ENCODE data around the gene TTLL12. TPM values are rescaled to one million over a fixed set of nuclear protein-coding genes. Genes with fewer than 3 reads are reported as not detected.

TTLL12 gene
- total RNA-seq, 4 donors from 2014 or later: 109 to 211 (median 122) TPM

DNA sequence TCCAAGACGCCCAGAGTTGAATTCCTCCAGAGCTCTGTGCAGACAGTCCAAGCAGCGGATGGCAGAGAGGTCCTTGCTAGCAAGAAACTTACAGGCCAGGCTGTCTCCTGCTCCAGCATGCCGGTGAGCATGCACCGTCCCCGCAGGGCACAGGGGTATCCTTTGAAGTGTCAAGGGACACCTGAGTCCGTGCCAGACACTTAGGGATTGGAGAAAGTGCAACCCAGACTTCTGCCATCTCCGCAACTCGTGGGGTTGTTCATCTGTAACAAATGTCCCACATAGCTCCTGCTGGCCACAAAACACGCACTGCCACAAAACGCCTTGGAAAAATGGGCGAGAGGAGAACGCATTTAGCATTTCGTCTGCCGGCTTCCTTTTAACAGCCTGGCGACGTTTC is 22.3 kb downstream of the TTLL12 start:
- Histone ChIP-seq H3K27ac (peak overlapping the region; percentile 40 to 87 (median 76)), H3K4me1 (peaks cover 23 to 72% (median 27%) of the 10 kb centered on the region in 3 donors), H3K27me3 (no peaks in the 10 kb centered on the region), H3K36me3 (peaks cover 16 to 73% (median 35%) of the 10 kb centered on the region in 3 donors), H3K4me3 (no peak overlapping the region), H3K9me3 (no peaks in the 10 kb centered on the region)
- TF ChIP-seq, protein P1, sequence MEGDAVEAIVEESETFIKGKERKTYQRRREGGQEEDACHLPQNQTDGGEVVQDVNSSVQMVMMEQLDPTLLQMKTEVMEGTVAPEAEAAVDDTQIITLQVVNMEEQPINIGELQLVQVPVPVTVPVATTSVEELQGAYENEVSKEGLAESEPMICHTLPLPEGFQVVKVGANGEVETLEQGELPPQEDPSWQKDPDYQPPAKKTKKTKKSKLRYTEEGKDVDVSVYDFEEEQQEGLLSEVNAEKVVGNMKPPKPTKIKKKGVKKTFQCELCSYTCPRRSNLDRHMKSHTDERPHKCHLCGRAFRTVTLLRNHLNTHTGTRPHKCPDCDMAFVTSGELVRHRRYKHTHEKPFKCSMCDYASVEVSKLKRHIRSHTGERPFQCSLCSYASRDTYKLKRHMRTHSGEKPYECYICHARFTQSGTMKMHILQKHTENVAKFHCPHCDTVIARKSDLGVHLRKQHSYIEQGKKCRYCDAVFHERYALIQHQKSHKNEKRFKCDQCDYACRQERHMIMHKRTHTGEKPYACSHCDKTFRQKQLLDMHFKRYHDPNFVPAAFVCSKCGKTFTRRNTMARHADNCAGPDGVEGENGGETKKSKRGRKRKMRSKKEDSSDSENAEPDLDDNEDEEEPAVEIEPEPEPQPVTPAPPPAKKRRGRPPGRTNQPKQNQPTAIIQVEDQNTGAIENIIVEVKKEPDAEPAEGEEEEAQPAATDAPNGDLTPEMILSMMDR (IDR thresholded peaks at IDR 0.05): no peak
- no peak for TF ChIP-seq POLR2A (IDR thresholded peaks at IDR 0.05)
- intact Hi-C loops (cut with DNase I): no loop called here
- no peak for DNase-seq
- 20 to 38% methylated on average over 10 to 13 of the region's 16 CpGs for WGBS, 2 donors

DNA sequence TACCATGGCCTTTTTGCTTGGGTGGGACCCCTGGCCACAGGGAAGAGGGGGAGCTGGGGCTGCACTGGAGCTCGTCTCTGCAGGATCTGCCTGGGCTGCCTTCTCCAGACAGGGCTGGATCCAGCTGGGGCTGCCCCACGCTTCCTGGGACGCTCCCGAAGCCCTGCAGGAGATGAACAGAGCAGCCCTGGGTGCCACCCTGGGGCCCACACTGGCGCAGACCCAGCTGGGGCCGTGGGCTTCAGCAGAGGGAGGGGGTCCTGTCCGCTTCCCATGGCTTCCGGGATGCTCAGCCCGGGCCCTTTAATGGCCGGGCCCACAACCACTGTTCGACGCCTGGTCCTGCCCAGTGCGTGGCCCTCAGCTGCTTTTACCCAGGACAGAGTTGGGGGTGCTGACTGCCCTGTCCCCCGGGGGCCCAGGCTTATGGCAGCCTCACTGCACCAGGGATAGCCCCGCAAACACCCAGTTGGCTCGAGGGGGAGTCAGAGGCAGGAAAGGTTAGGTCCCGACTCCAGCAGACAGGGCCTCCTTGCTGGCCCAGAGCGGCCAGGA is 23.6 kb downstream of the TTLL12 start:
- intact Hi-C loops (cut with DNase I): no loop called here
- H3K36me3 ChIP-seq: peaks cover 16 to 68% (median 42%) of the 10 kb centered on the region in 3 donors
- peak overlapping the region in 1 of 4 donors; percentile 12 for H3K4me3 ChIP-seq
- DNase-seq: no peak
- TF ChIP-seq POLR2A (IDR thresholded peaks at IDR 0.05): no peak
- TF ChIP-seq, protein P1 (IDR thresholded peaks at IDR 0.05): no peak
- H3K27me3 ChIP-seq: no peaks in the 10 kb centered on the region
- 79 to 100% methylated on average over 1 to 4 of the region's 18 CpGs for whole genome bisulfite sequencing, 2 donors
- no peaks in the 10 kb centered on the region for H3K9me3 ChIP-seq
- peak overlapping the region; percentile 67 to 87 (median 83) for H3K27ac ChIP-seq
- H3K4me1 ChIP-seq: peaks cover 34 to 72% (median 38%) of the 10 kb centered on the region in 3 donors

DNA sequence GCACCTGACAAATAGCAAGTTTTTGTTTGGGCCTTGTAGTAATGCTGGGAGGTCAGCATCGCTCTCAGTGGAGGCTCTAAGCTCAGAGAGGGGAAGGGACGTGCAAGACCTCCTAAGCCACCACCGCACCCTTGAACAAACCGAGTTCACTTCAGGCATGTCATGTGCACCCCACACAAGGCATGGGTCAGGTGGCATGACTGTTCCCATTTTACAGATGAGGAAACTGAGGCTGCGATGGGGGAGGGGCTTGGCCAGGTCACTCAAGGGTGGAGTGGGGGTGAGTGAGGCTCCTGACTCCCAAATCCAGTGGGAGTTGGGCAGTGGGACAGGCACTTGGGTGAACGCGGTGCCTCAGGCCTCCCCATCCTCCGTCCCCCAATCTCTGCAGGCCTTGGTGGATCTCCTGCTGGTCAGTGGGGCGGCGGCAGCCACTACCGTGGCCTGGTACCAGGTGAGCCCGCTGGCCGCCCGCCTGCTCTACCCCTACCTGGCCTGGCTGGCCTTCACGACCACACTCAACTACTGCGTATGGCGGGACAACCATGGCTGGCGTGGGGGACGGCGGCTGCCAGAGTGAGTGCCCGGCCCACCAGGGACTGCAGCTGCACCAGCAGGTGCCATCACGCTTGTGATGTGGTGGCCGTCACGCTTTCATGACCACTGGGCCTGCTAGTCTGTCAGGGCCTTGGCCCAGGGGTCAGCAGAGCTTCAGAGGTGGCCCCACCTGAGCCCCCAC is 24.4 kb downstream of the TTLL12 start:
- intact Hi-C loops (cut with DNase I): no loop called here
- Histone ChIP-seq H3K4me3 (no peak overlapping the region), H3K27me3 (no peaks in the 10 kb centered on the region), H3K36me3 (peaks cover 10 to 61% (median 38%) of the 10 kb centered on the region in 3 donors), H3K4me1 (peaks cover 41 to 77% (median 44%) of the 10 kb centered on the region in 3 donors), H3K9me3 (no peaks in the 10 kb centered on the region), H3K27ac (peak overlapping the region in 2 of 4 donors; percentile 84 to 87)
- 92% methylated on average over 19 of the region's 24 CpGs; no CpG with 5 or more reads in 1 of the 2 donors for WGBS, 2 donors
- DNase-seq: no peak
- TF ChIP-seq, protein P1 (IDR thresholded peaks at IDR 0.05): no peak
- no peak for TF ChIP-seq POLR2A (IDR thresholded peaks at IDR 0.05)

DNA sequence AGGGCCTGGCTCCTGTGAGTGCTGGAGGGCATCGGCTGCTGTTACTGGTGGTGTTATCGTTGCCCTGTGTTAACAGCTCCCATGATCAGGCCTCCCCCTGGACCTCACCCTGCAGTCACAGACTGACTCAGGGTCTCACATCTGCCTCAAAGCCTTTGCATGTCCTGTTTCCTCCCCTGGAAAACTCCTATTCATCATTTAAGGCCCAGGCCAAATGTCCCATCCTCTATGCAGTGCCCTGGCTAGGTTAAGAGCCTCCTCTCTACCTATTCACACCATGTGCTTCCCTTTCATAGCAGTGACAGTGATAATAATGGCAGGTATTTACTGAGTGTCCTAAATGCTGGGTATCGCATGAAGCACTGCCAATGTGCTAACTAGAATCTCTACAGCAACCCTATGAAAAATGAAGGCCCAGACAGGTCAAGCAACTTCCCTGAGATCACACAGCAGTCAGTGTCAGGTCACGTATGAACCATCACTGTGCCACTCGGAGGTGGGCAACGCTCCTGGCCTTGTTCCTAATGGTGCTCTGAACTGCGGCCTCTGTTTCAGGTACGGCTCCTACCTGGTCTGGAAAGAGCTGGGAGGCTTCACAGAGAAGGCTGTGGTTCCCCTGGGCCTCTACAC is 26.3 kb downstream of the TTLL12 start:
- Histone ChIP-seq H3K36me3 (peaks cover 5 to 57% (median 33%) of the 10 kb centered on the region in 3 donors), H3K27ac (peak overlapping the region in 2 of 4 donors; percentile 67 to 77), H3K27me3 (no peaks in the 10 kb centered on the region), H3K4me1 (peaks cover 44 to 97% (median 55%) of the 10 kb centered on the region in 3 donors), H3K9me3 (no peaks in the 10 kb centered on the region), H3K4me3 (no peak overlapping the region)
- TF ChIP-seq POLR2A (IDR thresholded peaks at IDR 0.05): no peak
- TF ChIP-seq, protein P1 (IDR thresholded peaks at IDR 0.05): no peak
- 89 to 97% methylated on average over 5 to 7 of the region's 8 CpGs for WGBS, 2 donors
- intact Hi-C loops (cut with DNase I): no loop called here
- DNase-seq: no peak

All from esophagus squamous epithelium (tissue), 5 donors.